ENCODE results near the gene FXYD3. TPM values are rescaled to one million over a fixed set of nuclear protein-coding genes. Genes with fewer than 3 reads are reported as not detected.
A peak's percentile ranks its signal among the peaks of the same experiment; 100 is the strongest.

Gene FXYD3
- total and polyA plus RNA-seq, 2 of the 13 experiments (the other 11 are each of a cell fraction or from before 2014, with no cell fraction given), result 4.9 TPM; not detected in 1

GRCh38 chr19:35136977-35137702, 21.5 kb downstream of the FXYD3 start (continued):
- TF ChIP-seq HHEX (CRISPR knock-in tag; IDR thresholded peaks at IDR 0.05) (no peak), MEF2D (CRISPR knock-in tag; IDR thresholded peaks at IDR 0.05) (peak; percentile 88), BORCS8-MEF2B (CRISPR knock-in tag; IDR thresholded peaks at IDR 0.05) (no peak), SYNCRIP (IDR thresholded peaks at IDR 0.05; ENCODE audit: insufficient read depth, low read depth, low read length) (no peak), HNRNPUL1 (IDR thresholded peaks at IDR 0.05; ENCODE audit: low read depth, low read length) (no peak), CTCF (CRISPR knock-in tag; IDR thresholded peaks at IDR 0.05) (no peak), ZNF792 (CRISPR knock-in tag; IDR thresholded peaks at IDR 0.05) (no peak), MIXL1 (CRISPR knock-in tag; IDR thresholded peaks at IDR 0.05) (no peak), CBX1 (IDR thresholded peaks at IDR 0.05; ENCODE audit: low read depth) (no peak), ZNF121 (CRISPR knock-in tag; IDR thresholded peaks at IDR 0.05) (peak; percentile 91), ZNF709 (CRISPR knock-in tag; IDR thresholded peaks at IDR 0.05) (no peak), KDM4B (CRISPR knock-in tag; IDR thresholded peaks at IDR 0.05) (no peak), ZNF34 (CRISPR knock-in tag; IDR thresholded peaks at IDR 0.05; ENCODE audit: borderline replicate concordance) (no peak), TERF1 (CRISPR knock-in tag; IDR thresholded peaks at IDR 0.05) (no peak), ZNF782 (CRISPR knock-in tag; IDR thresholded peaks at IDR 0.05; ENCODE audit: borderline replicate concordance) (no peak), ZNF557 (CRISPR knock-in tag; IDR thresholded peaks at IDR 0.05) (no peak), ZNF737 (CRISPR knock-in tag; IDR thresholded peaks at IDR 0.05; ENCODE audit: borderline replicate concordance) (no peak), MAFG (CRISPR knock-in tag; IDR thresholded peaks at IDR 0.05) (no peak), ZNF501 (CRISPR knock-in tag; IDR thresholded peaks at IDR 0.05) (peak; percentile 33; the same call in 1 of the 2 replicates), SUZ12 (IDR thresholded peaks at IDR 0.05; ENCODE audit: low read depth, low read length) (no peak), AHR (CRISPR knock-in tag; IDR thresholded peaks at IDR 0.05) (no peak), ZSCAN12 (CRISPR knock-in tag; IDR thresholded peaks at IDR 0.05) (no peak)
- TF ChIP-seq, protein P1, sequence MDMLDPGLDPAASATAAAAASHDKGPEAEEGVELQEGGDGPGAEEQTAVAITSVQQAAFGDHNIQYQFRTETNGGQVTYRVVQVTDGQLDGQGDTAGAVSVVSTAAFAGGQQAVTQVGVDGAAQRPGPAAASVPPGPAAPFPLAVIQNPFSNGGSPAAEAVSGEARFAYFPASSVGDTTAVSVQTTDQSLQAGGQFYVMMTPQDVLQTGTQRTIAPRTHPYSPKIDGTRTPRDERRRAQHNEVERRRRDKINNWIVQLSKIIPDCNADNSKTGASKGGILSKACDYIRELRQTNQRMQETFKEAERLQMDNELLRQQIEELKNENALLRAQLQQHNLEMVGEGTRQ (IDR thresholded peaks at IDR 0.05; ENCODE audit: low read depth, low read length), result no peak
- TF ChIP-seq, protein P1 (CRISPR knock-in tag; IDR thresholded peaks at IDR 0.05; ENCODE audit: borderline replicate concordance), result peak; percentile 38; the same call in 1 of the 2 replicates
- TF ChIP-seq, protein P2, sequence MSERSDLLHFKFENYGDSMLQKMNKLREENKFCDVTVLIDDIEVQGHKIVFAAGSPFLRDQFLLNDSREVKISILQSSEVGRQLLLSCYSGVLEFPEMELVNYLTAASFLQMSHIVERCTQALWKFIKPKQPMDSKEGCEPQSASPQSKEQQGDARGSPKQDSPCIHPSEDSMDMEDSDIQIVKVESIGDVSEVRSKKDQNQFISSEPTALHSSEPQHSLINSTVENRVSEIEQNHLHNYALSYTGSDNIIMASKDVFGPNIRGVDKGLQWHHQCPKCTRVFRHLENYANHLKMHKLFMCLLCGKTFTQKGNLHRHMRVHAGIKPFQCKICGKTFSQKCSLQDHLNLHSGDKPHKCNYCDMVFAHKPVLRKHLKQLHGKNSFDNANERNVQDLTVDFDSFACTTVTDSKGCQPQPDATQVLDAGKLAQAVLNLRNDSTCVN (CRISPR knock-in tag; IDR thresholded peaks at IDR 0.05; ENCODE audit: borderline replicate concordance), result no peak
